Fibroblast of lung (primary cell): ENCODE results near the gene KLK3.

ENCODE experiments used
- EZH2 ChIP-seq: IDR thresholded peaks from 2 replicates; pipeline ENCODE4 v1.5.1; 2012; ENCODE audit warnings: low read length, control low read depth, mild to moderate bottlenecking; ENCODE audit errors: missing control alignments
- TF ChIP-seq, protein P1 (sequence below), 2 donors: IDR thresholded peaks in 1 of 2; conservative IDR thresholded peaks in 1 of 2; 1 replicate in 1 of 2; 2 replicates in 1 of 2; pipeline ENCODE4 v1.5.1; 2011 to 2012; ENCODE audit warnings: low read length in 2 of 2, control low read depth in 1 of 2, inconsistent platforms in 1 of 2, low read depth in 1 of 2, mild to moderate bottlenecking in 1 of 2

DNA sequence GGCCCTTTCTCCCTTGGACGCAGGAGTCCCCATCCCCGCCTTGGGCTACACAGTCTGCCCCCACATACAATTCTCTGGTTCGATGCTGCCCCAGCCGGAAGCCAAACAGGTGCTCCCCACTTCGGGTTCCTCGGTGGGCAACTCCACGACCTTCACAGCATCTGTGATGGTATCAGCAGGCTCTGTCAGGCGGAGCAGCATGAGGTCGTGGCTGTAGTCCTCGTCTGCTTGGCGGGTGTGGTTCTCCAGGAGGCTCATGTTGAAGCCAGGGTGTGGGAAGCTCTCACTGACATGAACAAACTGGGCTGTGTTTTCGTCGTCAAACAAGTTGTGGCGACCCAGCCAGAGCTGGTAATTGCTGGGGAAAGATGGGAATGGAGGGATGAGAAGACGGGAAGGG lies 34.6 kb upstream of the KLK3 start:
- TF ChIP-seq, protein P1, sequence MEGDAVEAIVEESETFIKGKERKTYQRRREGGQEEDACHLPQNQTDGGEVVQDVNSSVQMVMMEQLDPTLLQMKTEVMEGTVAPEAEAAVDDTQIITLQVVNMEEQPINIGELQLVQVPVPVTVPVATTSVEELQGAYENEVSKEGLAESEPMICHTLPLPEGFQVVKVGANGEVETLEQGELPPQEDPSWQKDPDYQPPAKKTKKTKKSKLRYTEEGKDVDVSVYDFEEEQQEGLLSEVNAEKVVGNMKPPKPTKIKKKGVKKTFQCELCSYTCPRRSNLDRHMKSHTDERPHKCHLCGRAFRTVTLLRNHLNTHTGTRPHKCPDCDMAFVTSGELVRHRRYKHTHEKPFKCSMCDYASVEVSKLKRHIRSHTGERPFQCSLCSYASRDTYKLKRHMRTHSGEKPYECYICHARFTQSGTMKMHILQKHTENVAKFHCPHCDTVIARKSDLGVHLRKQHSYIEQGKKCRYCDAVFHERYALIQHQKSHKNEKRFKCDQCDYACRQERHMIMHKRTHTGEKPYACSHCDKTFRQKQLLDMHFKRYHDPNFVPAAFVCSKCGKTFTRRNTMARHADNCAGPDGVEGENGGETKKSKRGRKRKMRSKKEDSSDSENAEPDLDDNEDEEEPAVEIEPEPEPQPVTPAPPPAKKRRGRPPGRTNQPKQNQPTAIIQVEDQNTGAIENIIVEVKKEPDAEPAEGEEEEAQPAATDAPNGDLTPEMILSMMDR (conservative IDR thresholded peaks at IDR 0.05 in 1 of 2, IDR thresholded peaks at IDR 0.05 in 1 of 2; ENCODE audit: low read depth in 1 of 2, low read length in 2 of 2), result no peak
- no peak for TF ChIP-seq EZH2
